IMR-90 (cell line): ENCODE results near the gene KCNQ2.

Experiments used
- BHLHE40 ChIP-seq: fragments of 150-350 bp; IDR thresholded peaks from 2 replicates; pipeline ENCODE4 v1.6.1; 2016; ENCODE audit warnings: mild to moderate bottlenecking, low read depth, low read length
- CEBPB ChIP-seq: IDR thresholded peaks from 2 replicates; pipeline ENCODE4 v1.6.1; 2012; ENCODE audit warnings: low read depth, low read length, improper control_type of control experiment
- CHD1 ChIP-seq: IDR thresholded peaks from 2 replicates; pipeline ENCODE4 v1.6.1; 2012; ENCODE audit warnings: low read depth, low read length, improper control_type of control experiment
- CTCF ChIP-seq: conservative IDR thresholded peaks from 2 replicates; pipeline ENCODE4 v1.5.1; 2012; ENCODE audit warnings: mild to moderate bottlenecking, low read depth, low read length, improper control_type of control experiment
- NFE2L2 ChIP-seq: fragments of 150-350 bp; IDR thresholded peaks from 2 replicates; pipeline ENCODE4 v1.6.1; 2016; ENCODE audit warnings: low read depth, mild to moderate bottlenecking, low read length
- POLR2A ChIP-seq: IDR thresholded peaks from 2 replicates; pipeline ENCODE4 v1.6.1; 2012; ENCODE audit warnings: mild to moderate bottlenecking, low read depth, low read length
- SMC3 ChIP-seq: fragments of 150-350 bp; IDR thresholded peaks from 2 replicates; pipeline ENCODE4 v1.6.1; 2016; ENCODE audit warnings: low read depth, mild to moderate bottlenecking, antibody characterized with exemption, low read length, moderate library complexity
- USF2 ChIP-seq: fragments of 150-350 bp; IDR thresholded peaks from 2 replicates; pipeline ENCODE4 v1.6.1; 2017; ENCODE audit warnings: mild to moderate bottlenecking, antibody characterized with exemption, low read length, low read depth

GRCh38 chr20:63424613-63425012 is 47.8 kb downstream of the KCNQ2 start:
- TF ChIP-seq POLR2A: no peak
- no peak for TF ChIP-seq CTCF
- TF ChIP-seq USF2: no peak
- TF ChIP-seq SMC3: no peak
- TF ChIP-seq CHD1: no peak
- TF ChIP-seq NFE2L2: no peak
- TF ChIP-seq CEBPB: no peak
- no peak for TF ChIP-seq BHLHE40
